ENCODE measurements around the gene KCNJ15. TPM values are rescaled to one million over a fixed set of nuclear protein-coding genes. Genes with fewer than 3 reads are reported as not detected.

The KCNJ15 gene
- total and polyA plus RNA-seq, 2 of the 4 experiments (the other 2 are of a cell fraction), result under 0.01 to 0.07 TPM

GRCh38 chr21:38243732-38244406, 12.9 kb upstream of the KCNJ15 start:
- H2AFZ ChIP-seq (replicated peaks; ENCODE audit: low read length, poor library complexity), result no peak overlapping the region
- no peak overlapping the region; the same call in 1 of the 2 replicates for H3K18ac ChIP-seq (ENCODE audit: low read depth, low read length)
- WGBS, 2 experiments (ENCODE audit: extremely low coverage in 2 of 2, insufficient read length in 1 of 2), result no CpG with 5 or more reads among the region's 7 CpGs
- no peak overlapping the region for H3K9ac ChIP-seq (ENCODE audit: low read depth, low read length)
- H4K91ac ChIP-seq (ENCODE audit: insufficient read depth, low read depth, low read length), result peak overlapping the region; percentile 47
- no peak overlapping the region for H4K5ac ChIP-seq (ENCODE audit: low read depth, low read length)
- H2AK5ac ChIP-seq (ENCODE audit: low read depth, low read length), result peak overlapping the region; percentile 80
- H3K14ac ChIP-seq (replicated peaks; ENCODE audit: low read depth, low read length), result no peak overlapping the region; the same call in 1 of the 2 replicates
- H3K36me3 ChIP-seq (ENCODE audit: control insufficient read depth, insufficient read depth, low read length), result no peaks in the 10 kb centered on the region
- H3K4ac ChIP-seq (ENCODE audit: low read depth, low read length), result peak overlapping the region; percentile 78
- in situ Hi-C loops (cut with MboI; ENCODE audit: low sequenced_read_pairs) (no loop called here), intact Hi-C loops (cut with micrococcal nuclease) (no loop called here), dilution Hi-C loops (cut with HindIII; ENCODE audit: low sequenced_read_pairs, unreplicated experiment) (no loop called here)
- TF ChIP-seq BHLHE40 (IDR thresholded peaks at IDR 0.05; ENCODE audit: low read depth, low read length) (no peak), CTCF (conservative IDR thresholded peaks at IDR 0.05; ENCODE audit: low read depth, low read length) (no peak), CHD1 (IDR thresholded peaks at IDR 0.05; ENCODE audit: low read depth, low read length) (no peak), RAD21 (IDR thresholded peaks at IDR 0.05; ENCODE audit: low read length) (no peak), NFE2L2 (IDR thresholded peaks at IDR 0.05; ENCODE audit: low read depth, low read length) (no peak), POLR2A (IDR thresholded peaks at IDR 0.05; ENCODE audit: low read depth, low read length) (no peak), CEBPB (IDR thresholded peaks at IDR 0.05; ENCODE audit: low read depth, low read length) (no peak), RFX5 (IDR thresholded peaks at IDR 0.05; ENCODE audit: low read depth, low read length) (no peak), SMC3 (IDR thresholded peaks at IDR 0.05; ENCODE audit: low read depth, low read length) (no peak), ELK1 (IDR thresholded peaks at IDR 0.05; ENCODE audit: borderline replicate concordance, low read depth, low read length) (no peak), FOS (IDR thresholded peaks at IDR 0.05; ENCODE audit: low read depth, low read length) (no peak), USF2 (IDR thresholded peaks at IDR 0.05; ENCODE audit: low read depth, low read length) (no peak), MXI1 (IDR thresholded peaks at IDR 0.05; ENCODE audit: borderline replicate concordance, low read depth, low read length) (no peak), RCOR1 (IDR thresholded peaks at IDR 0.05; ENCODE audit: insufficient replicate concordance, low read length) (no peak)
- BruUV-seq (replicated peaks), result no TSS peak
- no peak overlapping the region for H3K4me2 ChIP-seq (ENCODE audit: low read depth, low read length)
- peak overlapping the region; percentile 22 to 43; a peak in 2 of 4 replicates for H4K8ac ChIP-seq (ENCODE audit: low read depth in 2 of 2, low read length in 2 of 2)
- POLR2A ChIA-PET (ENCODE audit: unreplicated experiment), result no interaction called here
- ATAC-seq (ENCODE audit: low read depth) (no peak), DNase-seq (no peak)
- H2BK120ac ChIP-seq (ENCODE audit: low read depth, low read length), result peak overlapping the region; percentile 88
- no peak overlapping the region for H3K4me3 ChIP-seq (ENCODE audit: insufficient read depth, low read depth, low read length)
- H3K56ac ChIP-seq (ENCODE audit: extremely low read depth, insufficient read depth, low read length), result no peak overlapping the region
- no peaks in the 10 kb centered on the region for H3K9me3 ChIP-seq (ENCODE audit: control insufficient read depth, insufficient read depth, low read length)
- peak overlapping the region; percentile 92 for H2BK20ac ChIP-seq (ENCODE audit: low read depth, low read length)
- CTCF ChIA-PET, result no interaction called here
- H2BK5ac ChIP-seq (ENCODE audit: low read depth, low read length, poor library complexity, severe bottlenecking), result no peak overlapping the region
- peaks cover 7% of the 10 kb centered on the region; the same call in 1 of the 2 replicates for H3K4me1 ChIP-seq (ENCODE audit: control insufficient read depth, insufficient read depth, low read length)
- H3K23ac ChIP-seq (ENCODE audit: low read depth, low read length), result peak overlapping the region; percentile 74
- peaks cover 2% of the 10 kb centered on the region; the same call in 1 of the 2 replicates for H3K9me1 ChIP-seq (ENCODE audit: insufficient read depth, low read length)
- H4K20me1 ChIP-seq (ENCODE audit: insufficient read depth, low read length), result no peaks in the 10 kb centered on the region
- no peak overlapping the region for H2AK9ac ChIP-seq (replicated peaks; ENCODE audit: low read depth, low read length, poor library complexity)
- H3K27ac ChIP-seq (ENCODE audit: insufficient read depth, low read length), result no peak overlapping the region
- H2BK15ac ChIP-seq (ENCODE audit: low read depth, low read length), result peak overlapping the region; percentile 73; the same call in 2 of the 3 replicates
- no peaks in the 10 kb centered on the region for H3K27me3 ChIP-seq (ENCODE audit: control insufficient read depth, insufficient read depth, low read length)
- H3K79me1 ChIP-seq (ENCODE audit: low read depth in 1 of 2, low read length in 2 of 2), result no peaks in the 10 kb centered on the region

Measured in IMR-90 (cell line).